Activated CD8-positive, alpha-beta memory T cell treated with anti-CD3 and anti-CD28 coated beads, Interleukin-2, amount 50 U/mL, for 1 hour (primary cell): ENCODE data around the gene MRPL36.

ENCODE experiments used
- DNase-seq: peaks from one replicate; pipeline ENCODE4 v3.0.0-alpha.2; 2020; ENCODE audit errors: extremely low read depth

Gene MRPL36

GRCh38 chr5:1781726-1782384 lies 17.8 kb downstream of the MRPL36 start:
- DNase-seq, result no peak

GRCh38 chr5:1781107-1781506 lies 18.5 kb downstream of the MRPL36 start:
- no peak for DNase-seq

GRCh38 chr5:1780614-1780930 lies 19.1 kb downstream of the MRPL36 start:
- DNase-seq, result no peak

- no peak for DNase-seq
Observed at GRCh38 chr5:1779782-1780613, 19.6 kb downstream of the MRPL36 start.

- no peak for DNase-seq
Observed at GRCh38 chr5:1779021-1779680, 20.5 kb downstream of the MRPL36 start.

GRCh38 chr5:1778138-1779020 lies 21.3 kb downstream of the MRPL36 start:
- DNase-seq, result no peak

GRCh38 chr5:1777281-1778137 lies 22.1 kb downstream of the MRPL36 start:
- DNase-seq, result no peak

- no peak for DNase-seq
Observed at GRCh38 chr5:1776831-1777230, 22.8 kb downstream of the MRPL36 start.

GRCh38 chr5:1772634-1773033 lies 27.0 kb downstream of the MRPL36 start:
- no peak for DNase-seq

- DNase-seq, result no peak
Observed at GRCh38 chr5:1771149-1772065, 28.2 kb downstream of the MRPL36 start.

- DNase-seq, result no peak
Observed at GRCh38 chr5:1770443-1770802, 29.2 kb downstream of the MRPL36 start.

GRCh38 chr5:1769752-1770442 lies 29.7 kb downstream of the MRPL36 start:
- no peak for DNase-seq

GRCh38 chr5:1769017-1769640 lies 30.5 kb downstream of the MRPL36 start:
- no peak for DNase-seq

GRCh38 chr5:1768283-1769000 lies 31.2 kb downstream of the MRPL36 start:
- no peak for DNase-seq

- DNase-seq, result no peak
Observed at GRCh38 chr5:1767524-1768282, 31.9 kb downstream of the MRPL36 start.

GRCh38 chr5:1765880-1766235 lies 33.8 kb downstream of the MRPL36 start:
- no peak for DNase-seq

GRCh38 chr5:1765141-1765879 lies 34.3 kb downstream of the MRPL36 start:
- no peak for DNase-seq
